ENCODE data around the gene CRIP3.
"Not testable (repeated sequence)": the region's sequence is repeated elsewhere in the genome, so short reads cannot be mapped to it uniquely, and the experiment has no call there.

The CRIP3 gene, protein sequence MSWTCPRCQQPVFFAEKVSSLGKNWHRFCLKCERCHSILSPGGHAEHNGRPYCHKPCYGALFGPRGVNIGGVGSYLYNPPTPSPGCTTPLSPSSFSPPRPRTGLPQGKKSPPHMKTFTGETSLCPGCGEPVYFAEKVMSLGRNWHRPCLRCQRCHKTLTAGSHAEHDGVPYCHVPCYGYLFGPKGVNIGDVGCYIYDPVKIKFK

DNA sequence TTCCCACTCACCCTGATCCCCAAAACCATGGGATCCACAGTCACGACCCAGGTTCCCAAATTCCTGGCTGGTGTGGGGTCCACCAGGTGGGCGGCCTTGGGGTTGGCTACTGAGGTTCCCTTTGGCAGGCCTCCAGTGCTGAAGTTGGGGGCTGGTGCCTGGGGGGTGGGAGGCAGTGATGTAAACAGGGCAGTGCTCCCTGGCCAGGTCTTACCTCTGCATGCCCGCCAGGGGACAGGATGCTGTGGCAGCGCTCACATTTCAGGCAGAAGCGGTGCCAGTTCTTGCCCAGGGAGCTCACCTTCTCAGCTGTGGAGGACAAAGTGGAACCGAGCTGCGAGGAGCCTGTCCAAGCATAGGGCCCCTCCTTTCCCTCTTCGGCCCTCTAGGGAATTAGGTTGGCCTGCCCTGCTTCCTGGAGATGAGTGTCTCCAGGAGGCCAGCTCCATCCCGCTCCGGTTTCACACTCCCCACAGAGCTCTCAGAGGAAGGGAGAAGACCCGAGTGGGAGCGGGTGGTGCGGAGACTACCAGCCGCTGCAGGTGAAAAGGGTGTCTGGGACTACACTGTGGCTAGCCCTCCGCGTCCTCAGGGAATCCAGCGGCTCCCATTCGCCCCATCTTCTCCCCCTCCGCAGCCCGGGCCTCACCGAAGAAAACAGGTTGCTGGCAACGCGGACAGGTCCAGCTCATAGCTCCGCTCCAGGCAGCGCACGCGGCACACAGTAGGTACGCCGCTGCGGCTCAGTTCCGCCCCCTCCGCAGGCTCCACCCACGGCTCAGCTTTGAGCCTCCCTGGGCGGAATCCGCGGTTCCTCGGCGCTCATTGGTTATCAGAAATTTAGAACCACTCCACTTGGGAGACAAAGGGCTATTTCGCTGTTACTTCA, at the start of gene CRIP3:
Gene CRIP3 (minus strand): TSS at position 726 of the 889 bp plus-strand sequence. CDS start 34 bp downstream, at position 692.
- DNase-seq (ENCODE audit: insufficient read length, low spot score) (no peak), FAIRE-seq (peak; percentile 89)

DNA sequence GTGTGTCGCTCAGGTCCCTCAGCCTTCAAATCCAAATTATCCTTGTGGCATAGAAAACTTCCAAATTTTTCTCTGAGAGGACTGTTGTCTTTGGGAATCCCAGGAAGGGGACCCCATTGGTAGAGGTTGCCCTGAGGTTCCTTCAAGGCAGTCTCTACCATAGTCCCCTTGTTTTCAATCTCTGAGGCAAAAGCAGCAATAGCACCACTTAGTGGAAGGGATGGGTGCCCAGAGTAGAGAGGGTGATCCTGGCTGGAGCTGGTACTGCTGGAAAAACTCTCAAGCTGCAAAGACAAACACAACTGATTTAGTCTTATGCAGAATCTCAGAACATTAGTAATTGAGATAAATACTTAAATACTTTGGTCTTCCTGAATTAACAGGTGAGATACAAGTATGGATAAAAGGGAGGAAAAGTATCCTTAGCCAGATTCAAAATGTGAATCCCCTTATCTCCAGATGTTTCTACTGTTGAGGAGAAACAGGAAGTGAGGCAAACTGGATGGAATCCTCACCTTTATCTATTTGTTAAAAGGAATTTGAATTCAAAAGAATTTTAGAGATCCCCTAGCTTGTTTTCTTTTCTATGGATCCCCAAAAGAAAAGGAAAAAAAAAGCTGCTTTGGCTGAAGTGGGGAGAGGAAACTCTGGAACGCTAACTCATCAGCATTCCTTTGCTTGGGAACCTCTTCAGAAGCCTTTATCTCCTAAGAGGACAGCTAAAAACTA, 47.4 kb upstream of the CRIP3 start:
- DNase-seq (ENCODE audit: insufficient read length, low spot score) (no peak), FAIRE-seq (peak; percentile 64)

DNA sequence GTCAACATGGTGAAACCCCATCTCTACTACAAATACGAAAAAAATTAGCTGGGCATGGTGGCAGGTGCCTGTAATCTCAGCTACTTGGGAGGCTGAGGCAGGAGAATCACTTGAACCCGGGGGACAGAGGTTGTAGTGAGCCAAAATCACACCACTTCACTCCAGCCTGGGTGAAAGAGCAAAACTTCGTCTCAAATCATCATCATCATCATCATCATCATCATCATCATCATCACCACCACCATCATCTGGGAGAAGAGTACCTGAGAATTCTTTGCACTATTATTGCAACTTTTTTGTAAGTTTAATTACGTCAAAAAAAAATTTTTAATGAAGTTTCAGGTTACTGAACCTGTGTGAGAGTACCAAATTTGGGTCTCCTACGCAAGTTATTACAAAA, 43.3 kb upstream of the CRIP3 start:
- not testable (repeated sequence) for FAIRE-seq; DNase-seq (ENCODE audit: insufficient read length, low spot score)

DNA sequence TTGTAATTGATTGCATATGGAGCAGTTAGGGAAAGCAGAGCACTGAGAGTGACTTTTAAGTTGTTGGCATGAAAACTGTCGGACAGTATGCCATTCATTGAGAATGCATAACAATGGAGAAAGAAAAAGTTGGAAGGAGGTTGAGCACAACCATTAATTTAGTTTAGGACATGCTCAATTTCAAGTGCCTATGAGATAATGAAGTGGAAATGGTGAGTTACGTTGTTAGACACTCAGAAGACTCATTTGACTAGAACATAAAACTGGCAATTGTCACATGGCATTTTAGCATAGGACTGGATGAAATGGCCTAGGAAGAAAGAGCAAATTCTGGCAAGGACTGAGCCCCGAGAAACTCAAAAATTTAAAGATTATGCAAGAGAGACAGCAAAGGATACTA, 38.8 kb upstream of the CRIP3 start:
- DNase-seq (ENCODE audit: insufficient read length, low spot score): no peak
- FAIRE-seq: no peak

DNA sequence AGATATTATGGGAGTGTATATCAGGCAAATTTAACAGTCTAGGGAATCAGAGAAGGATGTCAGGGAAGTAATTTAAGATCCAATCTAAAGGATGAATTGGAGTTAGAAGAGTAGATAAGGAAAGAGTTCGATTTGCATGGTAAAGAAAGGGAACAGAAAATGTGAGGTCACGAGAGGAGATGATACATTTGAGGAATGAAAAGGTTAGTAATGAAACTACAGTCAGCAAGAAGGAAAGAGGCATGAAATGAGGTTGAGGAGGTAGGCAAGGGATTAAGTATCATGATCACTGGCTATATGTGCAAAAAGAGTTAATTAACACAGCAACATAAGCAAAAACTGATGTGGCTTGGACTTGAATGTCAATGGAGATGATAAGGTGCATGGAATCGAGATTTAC, 38.4 kb upstream of the CRIP3 start:
- DNase-seq (ENCODE audit: insufficient read length, low spot score) (no peak), FAIRE-seq (peak; percentile 54)

DNA sequence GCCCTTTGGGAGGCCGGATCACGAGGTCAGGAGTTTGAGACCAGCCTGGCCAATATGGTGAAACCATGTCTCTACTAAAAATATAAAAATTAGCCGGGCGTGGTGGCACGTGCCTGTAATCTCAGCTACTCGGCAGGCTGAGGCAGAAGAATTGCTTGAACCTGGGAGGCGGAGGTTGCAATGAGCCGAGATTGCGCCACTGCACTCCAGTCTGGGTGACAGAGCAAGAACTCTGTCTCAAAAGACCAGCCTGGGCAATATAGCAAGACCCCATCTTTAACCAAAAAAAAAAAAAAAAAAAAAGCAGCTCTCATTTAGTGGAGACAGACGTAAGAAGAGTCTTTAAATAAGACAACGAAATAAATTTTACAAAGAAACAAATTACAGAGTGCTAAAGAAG, 37.6 kb upstream of the CRIP3 start:
- not testable (repeated sequence) for FAIRE-seq

DNA sequence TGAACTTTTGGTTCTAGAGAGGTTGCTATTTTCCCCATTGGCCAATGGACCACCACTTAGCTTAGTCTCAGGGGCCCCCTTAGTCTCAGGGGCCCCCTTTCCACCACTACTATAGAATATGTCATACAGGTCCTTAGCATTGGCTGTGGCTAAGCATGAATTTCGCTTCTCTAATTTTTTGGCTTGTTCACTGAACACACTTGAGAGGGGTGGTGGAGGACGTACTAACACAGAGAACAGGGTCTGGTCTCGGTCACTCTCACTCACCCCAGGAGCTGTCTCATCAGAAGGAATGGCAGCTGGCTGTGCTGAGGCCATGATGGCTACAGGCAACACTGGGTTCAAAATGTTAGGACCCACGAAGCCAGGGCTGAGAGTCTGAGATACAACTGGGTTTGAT, 30.5 kb upstream of the CRIP3 start:
- DNase-seq (ENCODE audit: insufficient read length, low spot score) (peak; percentile 30), FAIRE-seq (no peak)

More for the DNA sequence above, 37.6 kb upstream of the CRIP3 start:
- DNase-seq (ENCODE audit: insufficient read length, low spot score): not testable (repeated sequence)

DNA sequence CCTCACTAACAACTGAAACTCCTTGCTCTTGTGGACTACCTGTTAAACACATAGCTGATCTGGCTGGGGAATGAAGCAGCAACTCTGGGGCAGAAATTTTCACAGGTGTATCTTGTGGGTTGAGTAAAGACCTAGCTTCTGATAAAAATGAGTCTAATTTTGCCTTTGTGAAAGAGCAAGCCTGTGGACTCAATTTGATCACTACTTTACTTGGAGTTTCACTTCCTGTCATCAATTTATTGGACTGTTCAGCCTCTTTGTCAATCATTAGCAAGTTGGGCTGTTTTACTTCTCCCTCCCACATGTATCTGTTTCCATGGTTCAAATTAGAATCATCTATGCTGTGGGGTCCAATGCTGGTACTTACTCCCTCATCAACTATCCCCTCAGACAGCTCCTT, 29.6 kb upstream of the CRIP3 start:
- FAIRE-seq (peak; percentile 100), DNase-seq (ENCODE audit: insufficient read length, low spot score) (peak; percentile 27)

DNA sequence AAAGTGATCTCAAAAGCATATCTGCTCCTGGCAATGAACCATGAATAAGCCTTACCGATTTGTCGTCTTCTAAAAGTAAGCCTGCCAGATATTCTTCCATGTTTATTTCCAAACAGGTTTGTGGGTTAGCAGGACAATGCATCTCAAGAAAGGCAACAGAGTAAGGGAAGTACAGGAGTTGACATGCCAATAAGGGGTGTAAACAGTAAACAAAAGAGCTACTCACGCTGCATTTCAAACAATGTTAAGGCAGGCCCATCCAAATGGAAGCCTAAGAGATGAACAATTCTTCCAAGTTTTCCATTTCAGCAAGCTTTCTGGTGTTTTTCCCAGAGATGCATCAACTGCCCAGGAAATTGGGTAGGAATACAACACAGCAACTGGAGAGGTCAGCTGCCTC, 27.8 kb upstream of the CRIP3 start:
- DNase-seq (ENCODE audit: insufficient read length, low spot score): no peak
- peak; percentile 66 for FAIRE-seq

DNA sequence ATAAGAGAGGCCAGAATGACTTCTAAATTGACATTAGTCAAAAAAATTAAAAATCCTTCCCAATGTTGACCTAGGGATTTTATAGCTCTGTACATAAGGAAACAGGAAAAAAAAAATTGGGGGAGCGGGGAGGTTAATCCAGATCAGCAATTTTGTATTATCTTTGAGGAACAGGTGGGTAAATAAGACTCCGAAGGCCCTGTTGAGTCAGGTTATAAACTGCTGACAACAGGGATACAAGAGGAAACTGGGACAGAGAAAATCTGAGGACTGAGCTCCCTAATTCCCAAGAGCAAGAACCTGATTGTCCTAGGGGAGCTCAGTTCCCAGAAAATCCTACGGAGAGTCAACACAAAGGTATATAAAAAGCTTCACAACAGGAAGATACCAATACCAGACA, 26.8 kb upstream of the CRIP3 start:
- DNase-seq (ENCODE audit: insufficient read length, low spot score) (no peak), FAIRE-seq (no peak)

DNA sequence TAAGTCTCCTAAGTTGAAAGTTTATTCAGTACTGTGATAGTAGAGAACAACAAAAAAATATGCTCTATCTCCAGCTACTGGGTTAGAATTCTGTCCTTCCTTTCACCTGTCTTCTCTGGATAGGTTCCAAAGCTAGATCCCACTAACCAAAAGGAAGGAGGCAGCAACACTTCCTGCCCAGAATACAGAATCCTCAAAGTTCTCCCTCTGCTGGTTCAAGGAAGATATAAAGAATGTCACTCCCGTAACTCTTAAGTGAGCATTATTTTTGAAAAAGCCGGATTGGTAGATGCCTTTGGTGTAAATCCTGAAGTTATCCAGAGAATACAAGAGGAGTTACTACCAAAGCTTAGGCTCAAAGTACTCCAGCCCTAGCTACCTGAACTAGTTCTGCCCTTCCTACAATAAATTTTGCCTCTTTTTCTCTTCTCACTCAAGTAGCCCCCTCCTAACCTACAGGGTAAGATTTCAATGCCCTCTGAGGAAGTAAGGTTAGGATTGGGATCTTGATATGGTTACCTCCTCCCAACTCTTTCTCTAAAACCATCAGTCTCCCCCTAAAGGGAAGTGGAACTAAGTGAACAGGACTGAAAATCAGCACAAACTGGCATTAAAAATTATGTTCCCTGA, 26.0 kb upstream of the CRIP3 start:
- FAIRE-seq (peak; percentile 84), DNase-seq (ENCODE audit: insufficient read length, low spot score) (no peak)

DNA sequence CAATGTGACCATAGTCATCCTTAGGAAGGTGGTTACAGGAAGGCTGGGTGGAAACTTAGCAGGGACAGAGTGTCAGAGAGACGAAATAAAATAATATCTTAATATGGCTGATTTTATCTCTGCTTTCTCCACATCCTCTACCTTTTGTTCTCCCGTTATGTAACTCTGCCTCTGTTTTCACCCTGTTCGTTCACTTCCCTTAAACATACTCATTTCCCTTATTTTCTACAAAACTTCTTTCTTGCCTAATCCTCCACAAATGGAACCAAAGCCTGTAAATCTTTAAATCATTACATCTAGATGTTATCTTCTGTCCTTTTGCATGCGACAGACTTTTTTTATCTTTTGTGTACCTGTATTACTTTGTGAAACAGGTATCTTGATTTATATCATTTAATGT, 23.3 kb upstream of the CRIP3 start:
- no peak for DNase-seq (ENCODE audit: insufficient read length, low spot score)
- no peak for FAIRE-seq

DNA sequence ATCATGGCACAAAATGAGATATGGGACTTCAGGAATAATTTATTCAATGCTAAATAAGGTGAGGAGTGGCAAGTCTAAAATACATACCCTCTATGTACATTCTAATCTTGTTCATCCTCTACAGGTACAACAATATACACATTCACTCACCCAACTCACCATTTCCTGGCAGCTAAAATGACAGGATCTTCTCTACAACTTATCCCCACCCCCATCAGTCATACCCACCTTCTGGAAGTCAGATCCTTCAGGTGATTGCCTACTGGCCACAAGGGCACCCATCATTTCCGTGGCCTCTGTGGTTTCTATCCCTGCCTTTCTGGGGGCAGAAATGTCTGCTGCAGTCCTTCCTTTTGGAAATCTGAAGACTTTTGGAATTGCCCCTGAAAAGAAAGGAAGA, 22.8 kb upstream of the CRIP3 start:
- peak; percentile 33 for FAIRE-seq

DNA sequence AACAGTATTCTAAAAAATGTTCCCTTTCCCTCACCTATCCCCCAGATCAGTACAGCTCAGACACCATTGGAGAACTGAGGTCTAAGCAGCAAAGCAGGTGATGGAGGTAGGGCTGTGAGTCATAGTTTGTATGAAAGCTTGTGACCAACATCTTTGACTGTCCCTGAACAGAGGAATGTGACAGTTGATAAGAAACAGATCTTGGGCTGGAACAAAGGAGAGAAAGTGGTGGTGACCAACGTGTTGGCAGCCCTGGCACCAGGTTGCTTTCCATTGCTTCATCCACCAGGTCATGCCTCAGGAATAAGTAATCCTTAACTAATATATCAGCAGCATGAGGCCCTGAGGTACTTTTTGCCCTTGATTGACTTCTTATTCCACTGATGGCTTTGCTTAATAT, 19.9 kb upstream of the CRIP3 start:
- FAIRE-seq (no peak), DNase-seq (ENCODE audit: insufficient read length, low spot score) (no peak)

More for the DNA sequence above, 22.8 kb upstream of the CRIP3 start:
- DNase-seq (ENCODE audit: insufficient read length, low spot score): no peak

DNA sequence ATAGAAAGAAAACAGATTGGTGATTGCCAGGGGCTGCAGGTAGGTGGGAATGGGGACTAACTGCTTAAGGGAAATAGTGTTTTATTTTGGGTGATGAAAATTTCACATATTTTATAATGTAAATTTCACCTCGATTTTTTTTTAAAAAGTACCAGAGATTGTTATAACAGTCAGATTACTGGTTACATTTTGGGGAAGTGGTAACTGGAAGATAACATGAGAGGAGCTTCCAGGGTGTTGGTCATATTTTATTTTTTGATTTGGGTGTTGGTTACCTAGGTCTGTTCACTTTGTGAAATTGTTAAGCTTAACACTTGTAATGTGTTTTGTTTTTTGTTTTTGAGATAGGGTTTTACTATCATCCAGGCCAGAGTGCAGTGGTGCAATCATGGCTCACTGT, 17.2 kb upstream of the CRIP3 start:
- DNase-seq (ENCODE audit: insufficient read length, low spot score) (no peak), FAIRE-seq (no peak)

DNA sequence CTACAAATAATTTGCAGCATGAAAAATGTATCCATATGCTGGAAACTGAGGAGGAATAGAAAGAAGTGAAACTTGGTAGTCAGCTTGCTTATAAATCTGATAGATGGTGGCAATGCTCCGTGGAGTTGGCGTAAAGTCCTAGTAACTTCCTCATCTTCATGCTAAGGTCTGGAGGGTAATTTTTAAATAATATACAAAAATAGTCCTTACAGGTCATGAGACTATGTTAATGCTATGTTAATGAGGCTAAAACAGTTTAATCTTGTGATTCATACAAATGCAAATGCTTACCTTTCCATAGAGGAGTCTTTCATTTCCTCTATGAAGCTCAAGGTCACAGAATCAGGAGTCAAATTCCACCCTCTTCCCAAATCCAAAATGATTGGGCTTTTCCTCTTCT, 9.4 kb upstream of the CRIP3 start:
- peak; percentile 59 for FAIRE-seq
- DNase-seq (ENCODE audit: insufficient read length, low spot score): no peak

DNA sequence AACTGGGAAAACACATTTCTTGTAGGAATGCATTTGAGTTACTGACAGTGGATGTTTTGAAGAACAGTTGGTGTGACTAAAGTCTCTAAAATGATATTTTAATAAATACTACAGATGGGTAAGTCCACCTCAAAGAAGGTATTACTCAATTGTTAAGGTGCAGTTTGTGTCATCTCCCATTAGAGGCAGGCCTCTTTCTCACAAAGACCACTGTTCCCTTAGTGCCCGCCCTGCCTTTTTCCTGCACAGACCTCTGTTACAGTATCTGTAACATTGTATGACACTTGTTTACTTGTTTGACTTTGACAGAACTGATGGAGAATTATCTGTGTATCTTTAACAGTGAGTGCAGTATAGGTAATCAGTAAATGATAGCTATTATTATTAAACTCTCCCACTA, 5.2 kb upstream of the CRIP3 start:
- FAIRE-seq (no peak), DNase-seq (ENCODE audit: insufficient read length, low spot score) (no peak)

DNA sequence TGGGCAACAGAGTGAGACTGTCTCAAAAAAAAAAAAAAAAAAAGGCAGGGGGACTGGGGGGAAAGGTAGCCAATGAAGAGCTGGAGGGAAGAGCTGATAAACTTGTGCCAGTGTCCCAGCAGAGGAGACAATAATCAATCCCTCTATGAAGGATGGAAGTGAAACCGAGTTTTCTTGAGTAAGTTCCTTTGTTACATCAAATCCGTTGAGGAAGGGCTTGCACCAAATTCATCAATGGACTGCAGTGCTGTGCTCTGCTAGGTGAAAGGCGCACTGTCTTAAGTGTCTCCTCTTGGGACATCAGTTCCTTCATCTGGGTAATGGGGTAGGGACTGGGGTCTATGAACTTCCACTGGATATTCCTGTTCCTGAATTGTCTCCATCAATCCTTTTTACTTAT, 3.0 kb upstream of the CRIP3 start:
- DNase-seq (ENCODE audit: insufficient read length, low spot score): no peak
- FAIRE-seq: no peak

DNA sequence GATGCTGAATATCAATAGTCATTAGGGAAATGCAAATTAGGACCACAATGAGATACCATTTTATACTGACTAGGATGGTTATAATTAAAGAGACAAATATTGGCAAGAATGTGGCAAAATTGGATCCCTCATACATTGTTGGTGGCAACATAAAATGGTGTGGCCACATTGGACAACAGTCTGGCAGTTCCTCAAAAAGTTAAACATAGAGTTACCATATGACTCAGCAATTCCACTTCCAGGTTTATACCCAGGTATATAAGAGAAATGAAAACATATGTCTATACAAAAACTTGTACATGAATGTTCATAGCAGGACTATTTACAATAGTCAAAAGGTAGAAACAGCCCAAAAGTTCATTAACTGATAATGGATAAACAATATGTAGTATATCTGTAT, 2.0 kb upstream of the CRIP3 start:
- no peak for FAIRE-seq
- DNase-seq (ENCODE audit: insufficient read length, low spot score): no peak

DNA sequence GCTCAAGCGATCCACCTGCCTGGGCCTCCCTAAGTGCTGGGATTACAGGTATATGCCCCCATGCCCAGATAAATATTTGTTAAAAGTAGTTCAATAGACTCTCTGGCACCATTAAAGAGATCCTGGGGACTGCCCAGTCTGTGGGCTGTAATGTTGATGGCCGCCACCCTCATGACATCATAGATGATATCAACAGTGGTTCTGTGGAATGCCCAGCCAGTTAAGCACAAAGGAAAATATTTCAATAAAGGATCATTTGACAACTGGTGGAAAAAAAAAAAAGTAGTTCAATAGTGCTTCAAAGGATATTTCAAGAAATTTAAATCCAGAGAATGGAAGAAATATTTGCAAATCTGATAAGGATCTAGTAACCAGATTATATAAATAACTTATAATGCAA, 1.5 kb upstream of the CRIP3 start:
- DNase-seq (ENCODE audit: insufficient read length, low spot score) (no peak), FAIRE-seq (no peak)

DNA sequence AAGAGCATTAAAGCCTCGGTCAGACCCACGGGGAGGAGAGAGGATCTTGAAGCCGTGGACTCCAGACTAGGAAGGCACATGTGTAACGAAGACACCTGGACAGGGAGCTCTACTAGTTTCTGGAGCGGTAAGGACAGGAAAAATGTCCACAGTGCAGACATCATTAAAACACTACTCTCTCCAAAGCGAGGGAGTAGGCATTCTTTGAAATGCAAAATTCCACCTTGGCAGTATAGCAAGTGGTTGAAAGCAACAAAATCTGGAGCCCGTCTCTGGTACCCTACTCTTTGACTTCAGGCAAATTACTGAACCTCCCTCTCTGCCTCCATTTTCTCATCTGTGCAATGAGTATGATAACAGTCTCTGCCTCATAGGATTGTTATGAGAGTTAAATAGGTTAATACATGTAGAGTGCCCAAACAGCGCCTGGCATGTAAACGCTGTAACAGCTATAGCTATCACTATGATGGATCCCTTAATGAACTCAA, 408 bp upstream of the CRIP3 start:
- DNase-seq (ENCODE audit: insufficient read length, low spot score): no peak
- FAIRE-seq: peak; percentile 72

Data from GM19239 (cell line).